Ovary (tissue), 3 donors: Measurements from ENCODE around the gene MAPK8.

ENCODE experiments used
- EP300 ChIP-seq: sonication (generic); formaldehyde crosslinking; IDR thresholded peaks from one replicate; pipeline ENCODE4 v1.6.1; 2017; ENCODE audit warnings: antibody characterized with exemption
- POLR2A ChIP-seq: fragments of 450-650 bp; IDR thresholded peaks from one replicate; pipeline ENCODE4 v1.6.1; 2017; ENCODE audit warnings: antibody characterized with exemption, mild to moderate bottlenecking, moderate library complexity
- TF ChIP-seq, protein P1 (sequence below), 3 donors: fragments of 450-650 bp in 2 of 3; fragments of 200-600 bp in 1 of 3; IDR thresholded peaks; one replicate each; pipeline versions ENCODE4 v1.5.1 to v1.8.0; 2016 to 2022; ENCODE audit warnings: antibody characterized with exemption in 3 of 3, mild to moderate bottlenecking in 1 of 3
- donor health status: DM: no; HTN: no; CAD: no.

DNA sequence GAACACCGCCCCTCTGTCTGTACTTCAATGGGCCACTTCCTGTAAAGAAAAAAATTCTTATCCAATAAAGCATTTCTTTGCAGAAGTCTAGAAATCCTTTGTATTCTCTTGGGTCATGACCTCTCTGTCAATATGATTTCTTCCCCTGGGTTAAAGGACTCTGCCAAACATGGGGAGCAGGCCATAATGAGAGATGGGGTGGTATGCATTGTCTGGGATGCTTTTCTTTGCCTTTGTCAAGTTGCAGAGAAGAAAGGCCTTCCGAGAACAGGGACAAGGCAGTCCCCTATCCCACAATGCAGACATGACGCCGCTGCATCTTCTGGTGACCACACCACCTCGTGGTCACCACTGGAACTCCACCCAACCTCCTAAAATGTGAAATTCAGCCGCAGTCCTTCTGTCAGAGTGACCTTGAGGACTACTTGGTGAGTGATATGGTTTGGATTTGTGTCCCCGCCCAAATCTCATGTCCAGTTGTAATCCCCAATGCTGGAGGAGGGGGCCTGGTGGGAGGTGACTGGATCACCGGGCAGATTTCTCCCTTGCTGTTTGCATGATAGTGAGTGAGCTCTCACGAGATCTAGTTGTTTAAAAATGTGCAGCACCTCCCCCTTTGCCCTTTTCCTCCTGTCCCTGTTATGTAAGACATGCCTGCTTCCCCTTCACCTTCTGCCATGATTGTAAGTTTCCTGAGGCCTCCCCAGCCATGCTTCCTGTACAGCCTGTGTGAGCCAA is 16.8 kb upstream of the MAPK8 start:
- TF ChIP-seq POLR2A (no peak), EP300 (no peak)
- TF ChIP-seq, protein P1, sequence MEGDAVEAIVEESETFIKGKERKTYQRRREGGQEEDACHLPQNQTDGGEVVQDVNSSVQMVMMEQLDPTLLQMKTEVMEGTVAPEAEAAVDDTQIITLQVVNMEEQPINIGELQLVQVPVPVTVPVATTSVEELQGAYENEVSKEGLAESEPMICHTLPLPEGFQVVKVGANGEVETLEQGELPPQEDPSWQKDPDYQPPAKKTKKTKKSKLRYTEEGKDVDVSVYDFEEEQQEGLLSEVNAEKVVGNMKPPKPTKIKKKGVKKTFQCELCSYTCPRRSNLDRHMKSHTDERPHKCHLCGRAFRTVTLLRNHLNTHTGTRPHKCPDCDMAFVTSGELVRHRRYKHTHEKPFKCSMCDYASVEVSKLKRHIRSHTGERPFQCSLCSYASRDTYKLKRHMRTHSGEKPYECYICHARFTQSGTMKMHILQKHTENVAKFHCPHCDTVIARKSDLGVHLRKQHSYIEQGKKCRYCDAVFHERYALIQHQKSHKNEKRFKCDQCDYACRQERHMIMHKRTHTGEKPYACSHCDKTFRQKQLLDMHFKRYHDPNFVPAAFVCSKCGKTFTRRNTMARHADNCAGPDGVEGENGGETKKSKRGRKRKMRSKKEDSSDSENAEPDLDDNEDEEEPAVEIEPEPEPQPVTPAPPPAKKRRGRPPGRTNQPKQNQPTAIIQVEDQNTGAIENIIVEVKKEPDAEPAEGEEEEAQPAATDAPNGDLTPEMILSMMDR (IDR thresholded peaks at IDR 0.05), result no peak
